ENCODE measurements around the gene NDUFA5.

- TF ChIP-seq GATA2 (IDR thresholded peaks at IDR 0.05; ENCODE audit: low read depth, low read length) (no peak), GATA3 (IDR thresholded peaks at IDR 0.05; ENCODE audit: low read depth, low read length) (no peak)
These were observed 59.6 kb downstream of the NDUFA5 start for GRCh38 chr7:123498031-123498430.

Data from SH-SY5Y (cell line).